SU-DHL-6 (cell line): Measurements from ENCODE around the gene TESPA1.

ENCODE experiments used
- H2AFZ ChIP-seq: fragments of 200-600 bp; sonication (generic); 2 replicates; pipeline ENCODE4 v1.6.1; 2014; ENCODE audit warnings: low read depth, mild to moderate bottlenecking, moderate library complexity, mixed read lengths, antibody characterized with exemption, low read length; ENCODE audit not compliant: severe bottlenecking
- H3F3A ChIP-seq: fragments of 200-600 bp; shearing (Covaris generic); 2 replicates; pipeline ENCODE4 v1.6.0; 2016; ENCODE audit warnings: antibody characterized with exemption, mild to moderate bottlenecking; ENCODE audit not compliant: insufficient read depth
- H3K27ac ChIP-seq: fragments of 200-600 bp; sonication (generic); 2 replicates; pipeline ENCODE4 v1.5.1; 2016; ENCODE audit warnings: low read depth, mild to moderate bottlenecking, low read length, moderate library complexity, mixed read lengths
- H3K27me3 ChIP-seq: fragments of 200-600 bp; sonication (generic), shearing (Covaris generic); 2 replicates; pipeline ENCODE4 v1.6.0; 2014; ENCODE audit warnings: mild to moderate bottlenecking, low read length
- H3K36me3 ChIP-seq: fragments of 200-600 bp; sonication (generic); 2 replicates; pipeline ENCODE4 v1.6.1; 2014; ENCODE audit warnings: mild to moderate bottlenecking, low read length, mixed read lengths
- H3K4me2 ChIP-seq: fragments of 300-600, 200-600 bp; shearing (Covaris generic), sonication (generic); 2 replicates; pipeline ENCODE4 v1.6.0; 2014; ENCODE audit warnings: low read length, low read depth, mild to moderate bottlenecking; ENCODE audit not compliant: poor library complexity, severe bottlenecking
- H3K4me3 ChIP-seq: fragments of 200-600 bp; sonication (generic); 2 replicates; pipeline ENCODE4 v1.5.1; 2014; ENCODE audit warnings: antibody characterized with exemption, low read length, mild to moderate bottlenecking, mixed read lengths; ENCODE audit not compliant: insufficient read depth, poor library complexity, severe bottlenecking
- H3K79me2 ChIP-seq: fragments of 200-600 bp; sonication (generic); 2 replicates; pipeline ENCODE4 v1.6.1; 2014; ENCODE audit warnings: mild to moderate bottlenecking, low read length, moderate library complexity; ENCODE audit not compliant: insufficient read depth
- H3K9ac ChIP-seq: fragments of 200-600 bp; sonication (generic); 2 replicates; pipeline ENCODE4 v1.7.0; 2014; ENCODE audit warnings: mild to moderate bottlenecking, low read length
- H3K9me2 ChIP-seq: fragments of 200-600 bp; sonication (generic); replicated peaks from 2 replicates; pipeline ENCODE4 v1.6.1; 2014; ENCODE audit warnings: low read length; ENCODE audit not compliant: insufficient read depth
- H3K9me3 ChIP-seq: fragments of 200-600 bp; sonication (generic); 2 replicates; pipeline ENCODE4 v1.6.1; 2014; ENCODE audit warnings: low read length, mixed read lengths; ENCODE audit not compliant: insufficient read depth
- H4K20me1 ChIP-seq: fragments of 200-600 bp; sonication (generic); 2 replicates; pipeline ENCODE4 v1.6.1; 2014; ENCODE audit warnings: low read depth, mild to moderate bottlenecking, antibody characterized with exemption, low read length, moderate library complexity, mixed read lengths
- CTCF ChIP-seq: fragments of 200-600 bp; sonication (generic); IDR thresholded peaks from one replicate; pipeline ENCODE4 v1.5.1; 2017; ENCODE audit warnings: antibody characterized with exemption, mild to moderate bottlenecking, low read length, moderate library complexity; ENCODE audit not compliant: insufficient read depth, poor library complexity, severe bottlenecking
- EZH2phosphoT487 ChIP-seq: fragments of 200-600 bp; sonication (generic), shearing (Covaris generic); conservative IDR thresholded peaks from 2 replicates; pipeline ENCODE4 v1.6.1; 2018; ENCODE audit warnings: mild to moderate bottlenecking, antibody characterized with exemption, low read length, moderate library complexity, mixed read lengths

Gene TESPA1

DNA sequence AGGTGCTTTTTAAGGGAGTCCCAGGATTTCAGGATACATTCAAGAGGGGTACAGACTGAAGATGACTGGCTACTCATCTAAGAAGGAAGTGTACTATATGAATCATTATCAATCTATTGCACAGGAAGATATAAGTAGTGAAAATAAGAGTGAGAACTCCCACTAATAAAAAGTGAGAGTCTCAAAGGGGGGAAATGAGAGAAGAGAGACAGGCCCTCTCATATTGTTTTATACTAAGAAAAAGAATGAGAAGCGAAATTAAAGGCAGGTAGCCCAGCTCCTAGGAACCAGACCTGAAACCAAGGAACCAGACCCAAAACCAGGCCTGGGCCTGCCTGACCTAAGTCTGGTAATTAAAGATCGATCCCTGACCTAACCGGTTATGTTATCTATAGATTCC, 54.6 kb downstream of the TESPA1 start:
- H3F3A ChIP-seq, result no peaks in the 10 kb centered on the region
- no peak overlapping the region for H2AFZ ChIP-seq
- H3K9me3 ChIP-seq, result peaks cover 6% of the 10 kb centered on the region; the same call in 1 of the 2 replicates
- H3K4me2 ChIP-seq, result no peak overlapping the region
- H4K20me1 ChIP-seq, result no peaks in the 10 kb centered on the region
- no peak overlapping the region for H3K27ac ChIP-seq
- no peak overlapping the region for H3K4me3 ChIP-seq
- no peaks in the 10 kb centered on the region for H3K27me3 ChIP-seq
- no peaks in the 10 kb centered on the region for H3K36me3 ChIP-seq
- no peaks in the 10 kb centered on the region for H3K9me2 ChIP-seq
- no peak for TF ChIP-seq EZH2phosphoT487
- no peak for TF ChIP-seq CTCF
- no peak overlapping the region for H3K9ac ChIP-seq
- H3K79me2 ChIP-seq, result no peaks in the 10 kb centered on the region

GRCh38 chr12:54926246-54926645, 58.3 kb downstream of the TESPA1 start:
- TF ChIP-seq EZH2phosphoT487 (no peak), CTCF (no peak)
- no peaks in the 10 kb centered on the region for H3K36me3 ChIP-seq
- no peak overlapping the region for H3K27ac ChIP-seq
- no peaks in the 10 kb centered on the region for H4K20me1 ChIP-seq
- H2AFZ ChIP-seq, result no peak overlapping the region
- H3F3A ChIP-seq, result no peaks in the 10 kb centered on the region
- peaks cover 6% of the 10 kb centered on the region; the same call in 1 of the 2 replicates for H3K9me3 ChIP-seq
- no peak overlapping the region for H3K9ac ChIP-seq
- no peaks in the 10 kb centered on the region for H3K79me2 ChIP-seq
- H3K27me3 ChIP-seq, result no peaks in the 10 kb centered on the region
- H3K9me2 ChIP-seq, result no peaks in the 10 kb centered on the region
- H3K4me2 ChIP-seq, result no peak overlapping the region
- no peak overlapping the region for H3K4me3 ChIP-seq

GRCh38 chr12:54924972-54925707, 59.4 kb downstream of the TESPA1 start:
- Histone ChIP-seq H3K9me2 (no peaks in the 10 kb centered on the region), H3K79me2 (no peaks in the 10 kb centered on the region), H2AFZ (no peak overlapping the region), H3K36me3 (no peaks in the 10 kb centered on the region), H3K4me2 (no peak overlapping the region), H3F3A (no peaks in the 10 kb centered on the region), H3K9ac (no peak overlapping the region), H3K27ac (no peak overlapping the region), H4K20me1 (no peaks in the 10 kb centered on the region), H3K4me3 (no peak overlapping the region), H3K9me3 (peaks cover 6% of the 10 kb centered on the region; the same call in 1 of the 2 replicates), H3K27me3 (no peaks in the 10 kb centered on the region)
- TF ChIP-seq CTCF, result no peak
- TF ChIP-seq EZH2phosphoT487, result no peak
